Suprapubic skin (tissue), 3 donors: ENCODE measurements around the gene SOWAHA.

Source experiments
- POLR2A ChIP-seq, 2 donors: fragments of 450-650 bp; IDR thresholded peaks; one replicate each; pipeline ENCODE4 v1.6.1; 2017; ENCODE audit warnings: antibody characterized with exemption in 2 of 2, mild to moderate bottlenecking in 2 of 2, moderate library complexity in 2 of 2
- TF ChIP-seq, protein P1 (sequence below), 2 donors: fragments of 200-600 bp in 1 of 2; fragments of 450-650 bp in 1 of 2; sonication (generic) in 1 of 2; IDR thresholded peaks; one replicate each; pipeline ENCODE4 v1.5.1; 2016 to 2019; ENCODE audit warnings: antibody characterized with exemption in 2 of 2, mild to moderate bottlenecking in 1 of 2, moderate library complexity in 1 of 2

DNA sequence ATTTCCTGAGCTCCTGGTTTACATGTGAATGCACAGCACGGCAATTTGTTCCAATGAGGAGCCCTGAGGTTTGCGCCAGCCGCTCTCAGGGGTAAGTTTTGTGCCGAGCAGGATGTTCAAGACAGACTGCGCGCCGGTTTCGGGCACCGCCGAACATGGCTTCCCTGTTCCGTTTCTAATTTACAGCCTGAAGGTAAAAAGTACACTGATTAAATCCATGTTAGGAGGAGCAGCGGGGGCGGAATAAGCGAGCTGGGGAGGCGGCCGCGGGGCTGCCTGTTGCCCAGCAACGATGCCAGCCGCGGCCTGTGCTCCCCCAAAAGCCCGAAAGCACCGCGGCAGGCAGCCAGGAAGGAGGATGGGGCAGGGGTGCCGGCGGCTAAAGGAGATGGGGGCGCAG lies 6.4 kb downstream of the SOWAHA start:
- TF ChIP-seq, protein P1, sequence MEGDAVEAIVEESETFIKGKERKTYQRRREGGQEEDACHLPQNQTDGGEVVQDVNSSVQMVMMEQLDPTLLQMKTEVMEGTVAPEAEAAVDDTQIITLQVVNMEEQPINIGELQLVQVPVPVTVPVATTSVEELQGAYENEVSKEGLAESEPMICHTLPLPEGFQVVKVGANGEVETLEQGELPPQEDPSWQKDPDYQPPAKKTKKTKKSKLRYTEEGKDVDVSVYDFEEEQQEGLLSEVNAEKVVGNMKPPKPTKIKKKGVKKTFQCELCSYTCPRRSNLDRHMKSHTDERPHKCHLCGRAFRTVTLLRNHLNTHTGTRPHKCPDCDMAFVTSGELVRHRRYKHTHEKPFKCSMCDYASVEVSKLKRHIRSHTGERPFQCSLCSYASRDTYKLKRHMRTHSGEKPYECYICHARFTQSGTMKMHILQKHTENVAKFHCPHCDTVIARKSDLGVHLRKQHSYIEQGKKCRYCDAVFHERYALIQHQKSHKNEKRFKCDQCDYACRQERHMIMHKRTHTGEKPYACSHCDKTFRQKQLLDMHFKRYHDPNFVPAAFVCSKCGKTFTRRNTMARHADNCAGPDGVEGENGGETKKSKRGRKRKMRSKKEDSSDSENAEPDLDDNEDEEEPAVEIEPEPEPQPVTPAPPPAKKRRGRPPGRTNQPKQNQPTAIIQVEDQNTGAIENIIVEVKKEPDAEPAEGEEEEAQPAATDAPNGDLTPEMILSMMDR (IDR thresholded peaks at IDR 0.05), result no peak
- no peak for TF ChIP-seq POLR2A (IDR thresholded peaks at IDR 0.05)
